ENCODE measurements around the gene CCDC170.

GRCh38 chr6:151452750-151453427 is 40.9 kb upstream of the CCDC170 start:
- TF ChIP-seq CTCF (IDR thresholded peaks at IDR 0.05; ENCODE audit: poor library complexity, severe bottlenecking): no peak
- TF ChIP-seq REST (IDR thresholded peaks at IDR 0.05; ENCODE audit: borderline replicate concordance): no peak
- TF ChIP-seq TAF1 (IDR thresholded peaks at IDR 0.05; ENCODE audit: low read depth): no peak
- TF ChIP-seq EP300 (conservative IDR thresholded peaks at IDR 0.05; ENCODE audit: poor library complexity, severe bottlenecking): no peak
- no peak for TF ChIP-seq EZH2 (IDR thresholded peaks at IDR 0.05; ENCODE audit: borderline replicate concordance, insufficient read depth, low read length, poor library complexity, severe bottlenecking)
